ENCODE data around the gene UCMA.
"Not testable (repeated sequence)": the region's sequence is repeated elsewhere in the genome, so short reads cannot be mapped to it uniquely, and the experiment has no call there.

Gene UCMA

DNA sequence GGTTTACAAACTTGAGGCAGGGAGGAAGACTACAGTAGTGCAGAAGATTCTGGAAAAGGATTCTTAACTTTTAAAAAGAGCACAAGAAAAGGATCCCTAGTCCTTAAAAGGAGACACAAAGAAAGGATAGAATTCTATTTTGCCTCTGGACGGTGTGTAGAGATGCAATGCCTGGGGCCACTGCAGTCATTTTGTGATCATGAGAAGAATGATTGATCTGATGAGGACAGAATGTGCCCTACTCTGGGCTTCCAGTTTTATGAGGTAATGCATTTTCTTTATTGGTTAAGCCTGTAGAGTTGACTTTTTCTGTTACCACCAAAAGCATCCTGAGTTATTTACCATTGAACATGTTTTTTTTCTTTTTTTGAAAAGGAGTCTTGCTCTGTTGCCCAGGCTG is 28.3 kb upstream of the UCMA start:
- TF ChIP-seq POLR2AphosphoS5 (IDR thresholded peaks at IDR 0.05; ENCODE audit: low read depth, low read length) (no peak), PAX5 (IDR thresholded peaks at IDR 0.05; ENCODE audit: insufficient read depth, low read length, severe bottlenecking) (no peak), SPI1 (IDR thresholded peaks at IDR 0.05; ENCODE audit: low read depth, low read length) (no peak), POLR2A (IDR thresholded peaks at IDR 0.05; ENCODE audit: low read depth, low read length) (no peak), TAF1 (IDR thresholded peaks at IDR 0.05; ENCODE audit: low read depth, low read length) (no peak), POU2F2 (IDR thresholded peaks at IDR 0.05; ENCODE audit: low read depth, low read length) (no peak)
- FAIRE-seq (no peak), DNase-seq (ENCODE audit: insufficient read length, low spot score) (no peak)

DNA sequence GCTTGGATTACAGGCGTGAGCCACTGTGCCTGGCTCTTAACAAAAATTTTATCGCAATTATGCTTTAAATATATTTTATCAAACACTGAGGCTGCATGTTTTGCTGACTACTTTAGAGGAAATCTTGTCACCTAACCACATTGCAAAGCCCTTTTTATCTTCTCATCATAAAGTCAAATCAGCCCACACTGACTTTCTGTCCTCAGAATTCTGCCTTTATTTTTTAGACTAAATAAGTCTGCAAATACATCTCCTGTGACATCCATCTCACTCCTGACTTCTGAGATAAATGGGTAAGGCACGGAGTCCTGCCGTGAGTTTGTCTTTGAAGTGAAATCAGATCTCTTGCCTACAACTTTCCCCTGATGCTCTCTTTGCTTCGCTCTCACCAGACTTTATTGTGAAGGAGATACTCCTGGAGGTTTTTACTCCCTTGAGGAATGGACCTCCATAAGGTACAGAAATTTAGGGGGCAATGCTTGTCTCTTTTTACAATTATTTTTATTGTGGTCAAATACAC is 23.5 kb upstream of the UCMA start:
- no peak for DNase-seq (ENCODE audit: insufficient read length, low spot score)
- TF ChIP-seq POLR2A (IDR thresholded peaks at IDR 0.05; ENCODE audit: low read depth, low read length) (no peak), TAF1 (IDR thresholded peaks at IDR 0.05; ENCODE audit: low read depth, low read length) (no peak), POLR2AphosphoS5 (IDR thresholded peaks at IDR 0.05; ENCODE audit: low read depth, low read length) (no peak), SPI1 (IDR thresholded peaks at IDR 0.05; ENCODE audit: low read depth, low read length) (no peak), POU2F2 (IDR thresholded peaks at IDR 0.05; ENCODE audit: low read depth, low read length) (no peak), PAX5 (IDR thresholded peaks at IDR 0.05; ENCODE audit: insufficient read depth, low read length, severe bottlenecking) (no peak)
- no peak for FAIRE-seq

DNA sequence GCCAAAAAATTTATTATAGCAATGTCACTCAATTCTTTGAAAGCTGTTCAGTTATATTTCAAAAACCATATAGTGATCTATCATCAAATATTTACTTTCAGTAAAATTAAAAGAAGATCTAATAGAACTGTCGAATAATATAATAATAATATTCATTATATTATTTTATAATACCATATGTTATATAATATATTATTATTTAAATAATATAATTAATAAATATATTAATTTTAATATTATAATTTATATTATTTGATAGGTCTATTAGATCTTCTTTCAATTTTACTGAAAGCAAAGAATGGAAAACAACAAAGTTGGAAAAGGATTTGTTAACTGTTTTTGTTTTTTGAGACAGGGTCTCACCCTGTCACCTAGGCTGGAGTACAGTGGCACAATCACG is 22.5 kb upstream of the UCMA start:
- no peak for DNase-seq (ENCODE audit: insufficient read length, low spot score)
- FAIRE-seq = no peak
- TF ChIP-seq POLR2A (IDR thresholded peaks at IDR 0.05; ENCODE audit: low read depth, low read length) (no peak), POU2F2 (IDR thresholded peaks at IDR 0.05; ENCODE audit: low read depth, low read length) (no peak), SPI1 (IDR thresholded peaks at IDR 0.05; ENCODE audit: low read depth, low read length) (no peak), PAX5 (IDR thresholded peaks at IDR 0.05; ENCODE audit: insufficient read depth, low read length, severe bottlenecking) (no peak), TAF1 (IDR thresholded peaks at IDR 0.05; ENCODE audit: low read depth, low read length) (no peak), POLR2AphosphoS5 (IDR thresholded peaks at IDR 0.05; ENCODE audit: low read depth, low read length) (no peak)

DNA sequence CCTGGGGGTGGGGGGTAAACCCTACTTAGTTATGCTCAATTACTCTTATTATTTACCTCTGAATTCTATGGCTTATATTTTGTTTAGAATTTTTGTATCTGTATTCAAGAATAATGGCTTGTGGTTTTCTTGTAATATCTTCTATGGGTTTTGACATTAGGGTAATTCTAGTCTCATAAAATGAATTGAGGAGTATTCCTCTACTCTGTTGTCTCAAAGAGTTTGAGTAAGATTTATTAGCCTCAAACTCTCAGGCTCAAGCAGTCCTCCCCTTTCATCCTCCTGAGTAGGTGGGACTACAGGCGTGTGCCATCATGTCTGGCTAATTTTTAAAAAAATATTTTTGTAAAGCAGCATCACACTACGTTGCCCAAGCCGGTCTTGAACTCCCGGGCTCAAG is 19.6 kb upstream of the UCMA start:
- TF ChIP-seq POLR2AphosphoS5 (IDR thresholded peaks at IDR 0.05; ENCODE audit: low read depth, low read length) (no peak), POU2F2 (IDR thresholded peaks at IDR 0.05; ENCODE audit: low read depth, low read length) (no peak), SPI1 (IDR thresholded peaks at IDR 0.05; ENCODE audit: low read depth, low read length) (no peak), TAF1 (IDR thresholded peaks at IDR 0.05; ENCODE audit: low read depth, low read length) (no peak), PAX5 (IDR thresholded peaks at IDR 0.05; ENCODE audit: insufficient read depth, low read length, severe bottlenecking) (no peak), POLR2A (IDR thresholded peaks at IDR 0.05; ENCODE audit: low read depth, low read length) (no peak)
- FAIRE-seq = no peak
- no peak for DNase-seq (ENCODE audit: insufficient read length, low spot score)

DNA sequence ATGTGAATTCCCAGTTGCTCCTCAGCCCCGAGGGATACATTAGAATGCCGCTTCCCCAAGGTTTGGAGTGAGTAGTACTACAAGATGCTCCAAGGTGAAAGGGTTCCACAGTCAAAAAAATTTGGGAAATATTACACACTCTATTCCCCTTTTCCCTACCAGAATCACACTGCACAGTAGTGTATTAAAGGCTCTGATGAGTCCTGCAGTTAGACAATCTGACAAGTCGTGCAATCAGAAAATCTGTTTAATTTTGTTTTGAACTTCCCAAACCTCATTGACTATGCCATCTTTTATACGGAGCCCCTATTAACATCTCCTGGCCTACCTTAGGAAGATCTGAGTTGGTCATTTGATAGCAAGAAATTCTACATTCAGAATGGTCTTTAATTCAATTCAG is 13.6 kb upstream of the UCMA start:
- DNase-seq (ENCODE audit: insufficient read length, low spot score) = no peak
- FAIRE-seq = no peak
- TF ChIP-seq SPI1 (IDR thresholded peaks at IDR 0.05; ENCODE audit: low read depth, low read length) (no peak), PAX5 (IDR thresholded peaks at IDR 0.05; ENCODE audit: insufficient read depth, low read length, severe bottlenecking) (no peak), TAF1 (IDR thresholded peaks at IDR 0.05; ENCODE audit: low read depth, low read length) (no peak), POLR2A (IDR thresholded peaks at IDR 0.05; ENCODE audit: low read depth, low read length) (no peak), POU2F2 (IDR thresholded peaks at IDR 0.05; ENCODE audit: low read depth, low read length) (no peak)

DNA sequence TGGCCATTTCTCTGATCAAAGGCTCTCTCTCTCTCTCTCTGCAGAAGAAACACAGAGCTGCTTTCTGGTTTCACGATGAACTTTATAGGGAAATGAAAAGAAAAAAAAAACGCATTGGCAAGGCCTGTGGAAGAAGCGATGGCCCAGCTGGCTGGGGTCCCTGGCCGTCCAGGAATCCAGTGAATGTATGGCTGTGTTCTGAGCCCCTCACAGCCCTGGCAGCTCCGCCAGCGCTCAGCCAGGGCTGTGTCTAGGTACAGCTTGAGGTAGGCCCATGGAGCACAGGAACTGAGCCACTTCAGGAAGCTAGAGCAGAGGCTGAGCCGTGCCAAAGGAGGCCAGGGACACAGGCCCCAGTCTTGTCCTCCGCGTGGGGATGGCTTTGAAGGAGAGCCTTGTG is 13.1 kb upstream of the UCMA start:
- FAIRE-seq (no peak), DNase-seq (ENCODE audit: insufficient read length, low spot score) (no peak)
- TF ChIP-seq SPI1 (IDR thresholded peaks at IDR 0.05; ENCODE audit: low read depth, low read length) (no peak), POU2F2 (IDR thresholded peaks at IDR 0.05; ENCODE audit: low read depth, low read length) (no peak), POLR2A (IDR thresholded peaks at IDR 0.05; ENCODE audit: low read depth, low read length) (no peak), POLR2AphosphoS5 (IDR thresholded peaks at IDR 0.05; ENCODE audit: low read depth, low read length) (no peak), PAX5 (IDR thresholded peaks at IDR 0.05; ENCODE audit: insufficient read depth, low read length, severe bottlenecking) (no peak), TAF1 (IDR thresholded peaks at IDR 0.05; ENCODE audit: low read depth, low read length) (no peak)

DNA sequence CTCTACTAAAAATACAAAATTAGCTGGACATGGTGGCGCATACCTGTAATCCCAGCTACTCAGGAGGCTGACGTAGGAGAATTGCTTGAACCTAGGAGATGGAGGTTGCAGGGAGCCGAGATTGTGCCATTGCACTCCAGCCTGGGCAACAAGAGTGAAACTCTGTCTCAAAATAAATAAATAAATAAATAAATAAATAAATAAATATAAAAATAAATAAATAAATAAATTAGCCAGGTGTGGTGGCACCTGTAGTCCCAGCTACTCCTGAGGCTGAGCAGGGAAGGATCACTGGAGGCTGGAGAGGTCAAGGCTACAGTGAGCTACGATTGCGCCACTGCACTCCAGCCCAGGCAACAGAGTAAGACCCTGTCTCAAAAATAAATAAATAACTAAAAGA is 8.1 kb upstream of the UCMA start:
- DNase-seq (ENCODE audit: insufficient read length, low spot score); FAIRE-seq: not testable (repeated sequence)

DNA sequence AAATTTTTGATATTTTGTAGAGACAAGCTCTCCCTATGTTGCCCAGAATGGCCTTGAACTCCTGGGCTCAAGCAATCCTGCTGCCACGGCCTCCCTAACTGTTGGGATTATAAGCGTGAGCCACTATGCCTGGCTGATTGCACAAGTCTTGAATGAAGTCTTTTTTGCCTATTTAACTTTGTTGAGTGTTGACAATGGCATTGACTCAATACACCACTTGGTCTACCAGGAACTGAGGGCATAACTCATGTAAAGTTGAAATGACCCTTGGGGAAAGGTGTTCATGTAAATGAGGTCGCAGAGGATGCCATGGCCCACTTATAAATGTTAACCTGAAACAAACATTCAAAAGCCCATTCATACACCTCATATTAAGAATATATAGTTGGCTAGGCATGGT is 7.4 kb upstream of the UCMA start:
- no peak for TF ChIP-seq POLR2AphosphoS5 (IDR thresholded peaks at IDR 0.05; ENCODE audit: low read depth, low read length)
- TF ChIP-seq SPI1 (IDR thresholded peaks at IDR 0.05; ENCODE audit: low read depth, low read length) = no peak
- TF ChIP-seq PAX5 (IDR thresholded peaks at IDR 0.05; ENCODE audit: insufficient read depth, low read length, severe bottlenecking) = no peak
- TF ChIP-seq POU2F2 (IDR thresholded peaks at IDR 0.05; ENCODE audit: low read depth, low read length) = no peak
- no peak for TF ChIP-seq POLR2A (IDR thresholded peaks at IDR 0.05; ENCODE audit: low read depth, low read length)
- TF ChIP-seq TAF1 (IDR thresholded peaks at IDR 0.05; ENCODE audit: low read depth, low read length) = no peak
- no peak for DNase-seq (ENCODE audit: insufficient read length, low spot score)
- FAIRE-seq = no peak

DNA sequence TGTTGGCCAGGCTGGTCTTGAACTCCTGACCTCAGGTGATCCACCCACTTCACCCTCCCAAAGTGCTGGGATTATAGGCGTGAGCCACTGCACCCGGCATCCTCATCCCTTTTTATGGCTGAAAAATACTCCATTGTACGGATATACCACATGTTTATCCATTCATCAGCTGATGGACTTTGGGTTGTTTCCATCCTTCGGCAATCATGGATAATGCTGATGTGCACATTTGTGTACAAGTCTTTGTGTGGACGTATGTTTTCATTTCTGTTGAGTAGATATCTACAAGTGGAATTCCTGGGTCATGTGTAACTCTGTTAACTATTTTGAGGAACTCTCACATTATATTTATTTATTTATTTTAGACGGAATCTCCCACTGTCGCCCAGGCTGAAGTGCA is 5.7 kb upstream of the UCMA start:
- no peak for DNase-seq (ENCODE audit: insufficient read length, low spot score)
- TF ChIP-seq SPI1 (IDR thresholded peaks at IDR 0.05; ENCODE audit: low read depth, low read length) (no peak), TAF1 (IDR thresholded peaks at IDR 0.05; ENCODE audit: low read depth, low read length) (no peak), POU2F2 (IDR thresholded peaks at IDR 0.05; ENCODE audit: low read depth, low read length) (no peak)
- FAIRE-seq = no peak

DNA sequence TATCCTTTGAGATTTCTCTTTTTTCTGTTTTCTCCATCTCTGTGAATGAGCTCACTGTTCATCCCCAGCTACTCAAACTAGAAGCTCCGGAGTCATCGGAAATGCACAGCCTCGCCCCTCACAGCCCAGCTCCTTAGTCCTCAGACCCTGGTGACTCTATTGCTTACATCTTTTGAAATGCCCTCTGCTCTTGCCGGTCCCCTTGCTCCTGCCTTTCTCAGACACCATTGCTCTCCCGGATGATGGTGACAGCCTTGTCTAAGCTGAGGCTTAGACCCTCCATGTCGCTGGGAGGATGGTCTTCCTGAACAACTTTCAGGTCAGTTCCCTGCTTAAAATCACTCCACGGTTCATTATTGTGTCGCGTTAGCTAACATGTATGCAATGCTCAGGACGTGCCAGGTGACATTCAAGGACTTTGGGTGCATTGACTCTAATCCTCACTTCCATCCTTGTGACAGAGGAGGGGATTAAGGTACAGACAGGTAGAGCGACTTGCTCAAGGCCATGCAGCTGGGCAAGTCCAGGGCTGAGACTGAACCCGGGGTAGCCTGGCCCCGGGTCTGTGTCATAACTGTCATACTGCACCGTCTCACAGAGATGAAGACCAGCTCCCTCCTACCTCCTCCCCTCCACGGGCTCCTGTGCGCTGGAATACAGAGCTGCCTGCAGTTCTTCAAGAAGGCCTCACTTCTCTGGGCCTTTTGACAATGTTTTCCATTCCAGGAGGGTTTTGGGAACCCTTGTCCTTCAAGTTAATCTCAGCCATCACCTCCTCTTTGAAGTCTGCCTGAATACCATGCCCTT is 4.3 kb upstream of the UCMA start:
- DNase-seq (ENCODE audit: insufficient read length, low spot score) = no peak
- TF ChIP-seq POLR2AphosphoS5 (IDR thresholded peaks at IDR 0.05; ENCODE audit: low read depth, low read length) (no peak), TAF1 (IDR thresholded peaks at IDR 0.05; ENCODE audit: low read depth, low read length) (no peak), POU2F2 (IDR thresholded peaks at IDR 0.05; ENCODE audit: low read depth, low read length) (no peak), PAX5 (IDR thresholded peaks at IDR 0.05; ENCODE audit: insufficient read depth, low read length, severe bottlenecking) (no peak), SPI1 (IDR thresholded peaks at IDR 0.05; ENCODE audit: low read depth, low read length) (no peak), POLR2A (IDR thresholded peaks at IDR 0.05; ENCODE audit: low read depth, low read length) (no peak)
- no peak for FAIRE-seq

Data from GM12891 (cell line).